IPS-15b (cell line): ENCODE data around the gene CASQ1.

Experiments
- H3K27me3 ChIP-seq: one replicate; pipeline ENCODE4 v1.6.1; 2013; ENCODE audit warnings: low read length; ENCODE audit not compliant: control insufficient read depth, insufficient read depth
- H3K36me3 ChIP-seq: one replicate; pipeline ENCODE4 v1.6.1; 2013; ENCODE audit warnings: low read length; ENCODE audit not compliant: control insufficient read depth, insufficient read depth
- H3K4me1 ChIP-seq: one replicate; pipeline ENCODE4 v1.6.1; 2013; ENCODE audit warnings: mild to moderate bottlenecking, low read length; ENCODE audit not compliant: control insufficient read depth, insufficient read depth
- H3K4me3 ChIP-seq: one replicate; pipeline ENCODE4 v1.5.1; 2013; ENCODE audit warnings: low read depth, low read length
- H3K9ac ChIP-seq: one replicate; pipeline ENCODE4 v1.6.1; 2013; ENCODE audit warnings: low read depth, mild to moderate bottlenecking, low read length
- H3K9me3 ChIP-seq: one replicate; pipeline ENCODE4 v1.6.1; 2013; ENCODE audit warnings: mild to moderate bottlenecking, low read length; ENCODE audit not compliant: control insufficient read depth, insufficient read depth

CASQ1 gene

GRCh38 chr1:160206421-160207117, 16.2 kb downstream of the CASQ1 start:
- Histone ChIP-seq H3K9ac (no peak overlapping the region), H3K4me1 (peaks cover 41% of the 10 kb centered on the region), H3K27me3 (no peaks in the 10 kb centered on the region), H3K36me3 (peaks cover 3% of the 10 kb centered on the region), H3K4me3 (peak overlapping the region; percentile 86), H3K9me3 (no peaks in the 10 kb centered on the region)

GRCh38 chr1:160207118-160207650, 16.8 kb downstream of the CASQ1 start:
- Histone ChIP-seq H3K9ac (no peak overlapping the region), H3K9me3 (no peaks in the 10 kb centered on the region), H3K4me1 (peaks cover 41% of the 10 kb centered on the region), H3K36me3 (peaks cover 5% of the 10 kb centered on the region), H3K27me3 (no peaks in the 10 kb centered on the region), H3K4me3 (peak overlapping the region; percentile 12)

- Histone ChIP-seq H3K4me1 (peaks cover 41% of the 10 kb centered on the region), H3K27me3 (no peaks in the 10 kb centered on the region), H3K9ac (no peak overlapping the region), H3K9me3 (no peaks in the 10 kb centered on the region), H3K4me3 (no peak overlapping the region), H3K36me3 (peaks cover 13% of the 10 kb centered on the region)
These were observed 17.6 kb downstream of the CASQ1 start for GRCh38 chr1:160207771-160208556.

GRCh38 chr1:160208557-160209320, 18.4 kb downstream of the CASQ1 start:
- no peaks in the 10 kb centered on the region for H3K27me3 ChIP-seq
- no peak overlapping the region for H3K4me3 ChIP-seq
- peaks cover 41% of the 10 kb centered on the region for H3K4me1 ChIP-seq
- H3K36me3 ChIP-seq = peaks cover 18% of the 10 kb centered on the region
- no peaks in the 10 kb centered on the region for H3K9me3 ChIP-seq
- H3K9ac ChIP-seq = no peak overlapping the region

- H3K4me1 ChIP-seq = peaks cover 39% of the 10 kb centered on the region
- peak overlapping the region; percentile 8 for H3K4me3 ChIP-seq
- H3K36me3 ChIP-seq = peaks cover 22% of the 10 kb centered on the region
- no peak overlapping the region for H3K9ac ChIP-seq
- no peaks in the 10 kb centered on the region for H3K9me3 ChIP-seq
- H3K27me3 ChIP-seq = no peaks in the 10 kb centered on the region
These were observed 19.1 kb downstream of the CASQ1 start for GRCh38 chr1:160209321-160210046.

GRCh38 chr1:160210561-160210960, 20.2 kb downstream of the CASQ1 start:
- peaks cover 28% of the 10 kb centered on the region for H3K36me3 ChIP-seq

GRCh38 chr1:160211046-160211790, 20.8 kb downstream of the CASQ1 start:
- Histone ChIP-seq H3K9me3 (no peaks in the 10 kb centered on the region), H3K4me1 (peaks cover 34% of the 10 kb centered on the region), H3K9ac (no peak overlapping the region), H3K36me3 (peaks cover 30% of the 10 kb centered on the region), H3K27me3 (no peaks in the 10 kb centered on the region), H3K4me3 (no peak overlapping the region)

More at GRCh38 chr1:160210561-160210960, 20.2 kb downstream of the CASQ1 start:
- Histone ChIP-seq H3K4me3 (no peak overlapping the region), H3K9ac (no peak overlapping the region), H3K9me3 (no peaks in the 10 kb centered on the region), H3K27me3 (no peaks in the 10 kb centered on the region), H3K4me1 (peaks cover 35% of the 10 kb centered on the region)

GRCh38 chr1:160214481-160215140, 24.2 kb downstream of the CASQ1 start:
- H3K4me1 ChIP-seq = peaks cover 14% of the 10 kb centered on the region
- H3K4me3 ChIP-seq = no peak overlapping the region
- no peak overlapping the region for H3K9ac ChIP-seq
- peaks cover 41% of the 10 kb centered on the region for H3K36me3 ChIP-seq
- H3K9me3 ChIP-seq = no peaks in the 10 kb centered on the region
- no peaks in the 10 kb centered on the region for H3K27me3 ChIP-seq

- H3K27me3 ChIP-seq = no peaks in the 10 kb centered on the region
- H3K9ac ChIP-seq = no peak overlapping the region
- no peaks in the 10 kb centered on the region for H3K9me3 ChIP-seq
- H3K4me1 ChIP-seq = peaks cover 2% of the 10 kb centered on the region
- peaks cover 41% of the 10 kb centered on the region for H3K36me3 ChIP-seq
- H3K4me3 ChIP-seq = no peak overlapping the region
These were observed 25.9 kb downstream of the CASQ1 start for GRCh38 chr1:160216301-160216700.

- no peaks in the 10 kb centered on the region for H3K4me1 ChIP-seq
- H3K9ac ChIP-seq = no peak overlapping the region
- no peaks in the 10 kb centered on the region for H3K27me3 ChIP-seq
- H3K4me3 ChIP-seq = no peak overlapping the region
- no peaks in the 10 kb centered on the region for H3K9me3 ChIP-seq
- peaks cover 32% of the 10 kb centered on the region for H3K36me3 ChIP-seq
These were observed 27.2 kb downstream of the CASQ1 start for GRCh38 chr1:160217481-160218051.
